Lower lobe of right lung (tissue), 2 donors: ENCODE results near the gene XKR8. TPM values are rescaled to one million over a fixed set of nuclear protein-coding genes. Genes with fewer than 3 reads are reported as not detected.

Experiments
- ATAC-seq, 2 donors: fragments of 200-7000 bp; cut with Tn5 transposase; one replicate each; pipeline ENCODE4 v1.9.1; 2020 to 2022; ENCODE audit warnings: mild to moderate bottlenecking in 2 of 2, moderate library complexity in 2 of 2
- DNase-seq: peaks from one replicate; pipeline ENCODE4 v3.0.0-alpha.2; 2020
- H3K27ac ChIP-seq: fragments of 200-600 bp; one replicate; pipeline ENCODE4 v1.8.0; 2022
- H3K27me3 ChIP-seq: fragments of 200-600 bp; one replicate; pipeline ENCODE4 v1.8.0; 2022; ENCODE audit warnings: low read depth
- H3K36me3 ChIP-seq: fragments of 200-600 bp; one replicate; pipeline ENCODE4 v1.8.0; 2022; ENCODE audit warnings: mild to moderate bottlenecking
- H3K4me1 ChIP-seq: fragments of 200-600 bp; one replicate; pipeline ENCODE4 v1.8.0; 2022
- H3K4me3 ChIP-seq: fragments of 200-600 bp; one replicate; pipeline ENCODE4 v1.8.0; 2022; ENCODE audit warnings: mild to moderate bottlenecking
- H3K9me3 ChIP-seq: fragments of 200-600 bp; one replicate; pipeline ENCODE4 v1.8.0; 2022
- CTCF ChIP-seq: fragments of 200-600 bp; IDR thresholded peaks from one replicate; pipeline ENCODE4 v1.8.0; 2022; ENCODE audit warnings: antibody characterized with exemption, mild to moderate bottlenecking
- intact Hi-C: fragments of 100-400 bp; cut with DNase I; formaldehyde crosslinking; loops from one replicate; pipeline ENCODE4 v1.11.0; 2022
- total RNA-seq: library from RNA; stranded (reverse); fragmentation: NEBNext Ultra II Directional; extraction: Animal tissue kit (Norgen Biotek cat#: 25700); gene quantifications from one replicate; pipeline ENCODE4 v1.2.1, GENCODE V29; 2021
- donor health status: DM: no; HTN: yes; CAD: no; lungs with severe emphysema.

The XKR8 gene
- total RNA-seq, 1 donor from 2014 or later = 12.8 TPM

DNA sequence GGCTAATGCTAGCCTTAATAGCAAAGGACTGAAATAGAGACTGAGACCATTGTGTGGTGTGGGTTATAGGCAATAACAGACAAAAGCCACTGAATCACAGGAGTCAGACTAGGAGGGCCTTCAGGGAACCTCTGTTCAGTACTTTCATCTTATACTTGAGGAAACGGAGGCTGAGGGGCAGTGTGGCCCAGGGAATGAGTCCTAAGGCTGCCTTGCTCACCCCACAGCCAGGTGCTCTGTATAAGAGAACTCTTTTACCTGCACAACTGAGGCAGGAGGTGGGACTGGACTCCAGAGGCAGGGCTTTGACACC, 22.3 kb upstream of the XKR8 start:
- ATAC-seq (no peak), DNase-seq (no peak)
- Histone ChIP-seq H3K27me3 (peaks cover 9% of the 10 kb centered on the region), H3K9me3 (no peaks in the 10 kb centered on the region), H3K4me1 (peaks cover 29% of the 10 kb centered on the region), H3K4me3 (no peak overlapping the region), H3K36me3 (no peaks in the 10 kb centered on the region), H3K27ac (no peak overlapping the region)
- TF ChIP-seq CTCF = no peak
- intact Hi-C loops = no loop called here

- intact Hi-C loops = no loop called here
Observed at GRCh38 chr1:27938488-27938887, 21.3 kb upstream of the XKR8 start.

GRCh38 chr1:27940297-27940696, 19.5 kb upstream of the XKR8 start:
- peak; percentile 39 to 44 for ATAC-seq
- no peaks in the 10 kb centered on the region for H3K36me3 ChIP-seq
- H3K27ac ChIP-seq = no peak overlapping the region
- no peak overlapping the region for H3K4me3 ChIP-seq
- intact Hi-C loops = no loop called here
- peaks cover 28% of the 10 kb centered on the region for H3K4me1 ChIP-seq
- no peaks in the 10 kb centered on the region for H3K9me3 ChIP-seq
- peaks cover under 1% of the 10 kb centered on the region for H3K27me3 ChIP-seq
- DNase-seq = peak; percentile 74
- peak; percentile 45 for TF ChIP-seq CTCF

More at GRCh38 chr1:27938488-27938887, 21.3 kb upstream of the XKR8 start:
- no peak for ATAC-seq
- no peak overlapping the region for H3K27ac ChIP-seq
- no peaks in the 10 kb centered on the region for H3K36me3 ChIP-seq
- no peaks in the 10 kb centered on the region for H3K9me3 ChIP-seq
- H3K4me3 ChIP-seq = no peak overlapping the region
- peaks cover 37% of the 10 kb centered on the region for H3K4me1 ChIP-seq
- TF ChIP-seq CTCF = no peak
- no peak for DNase-seq
- peaks cover 9% of the 10 kb centered on the region for H3K27me3 ChIP-seq

GRCh38 chr1:27940870-27941560, 18.8 kb upstream of the XKR8 start:
- ATAC-seq = no peak
- TF ChIP-seq CTCF = no peak

DNA sequence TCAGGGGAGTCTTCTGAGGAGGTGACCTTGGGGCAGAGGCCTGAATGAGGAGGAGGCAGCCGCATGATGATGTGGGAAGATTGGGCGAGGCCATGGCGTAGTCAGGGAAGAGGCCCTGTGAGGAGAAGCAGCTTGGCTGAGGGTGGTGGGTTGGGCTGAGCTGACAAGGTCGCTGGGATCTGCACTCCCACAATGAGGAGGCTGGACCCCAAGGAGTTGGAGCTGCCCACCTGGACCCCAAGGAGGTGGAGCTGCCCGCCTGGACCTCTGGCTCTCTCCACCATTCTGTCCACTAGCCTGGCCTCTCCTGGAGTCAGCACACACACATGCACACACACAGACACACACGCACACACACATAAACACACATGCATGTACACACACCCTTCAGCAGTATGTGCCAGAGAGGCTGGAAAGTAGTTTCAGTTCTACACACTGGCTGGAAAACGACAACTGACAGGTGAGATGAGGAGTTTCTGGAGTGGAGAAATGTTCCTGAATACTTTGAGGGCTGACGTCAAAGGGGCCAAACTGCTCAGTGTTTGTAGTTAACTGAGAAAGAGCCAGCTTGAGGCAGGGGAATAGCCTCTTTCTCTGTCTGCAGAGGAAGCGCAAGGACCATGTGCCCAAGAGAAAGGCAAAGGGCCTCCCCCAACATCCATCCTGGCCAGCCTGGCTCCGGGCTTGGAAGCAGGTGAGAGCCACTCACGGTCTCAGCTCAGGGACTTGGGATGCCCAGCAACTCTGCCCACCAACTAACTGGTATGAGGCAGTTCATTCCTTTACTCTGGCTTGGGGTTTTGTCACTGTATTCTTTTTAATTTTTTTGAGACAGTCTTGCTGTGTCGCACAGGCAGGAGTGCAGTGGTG, 17.9 kb upstream of the XKR8 start:
- Histone ChIP-seq H3K4me3 (no peak overlapping the region), H3K27ac (peak overlapping the region; percentile 71), H3K4me1 (peaks cover 28% of the 10 kb centered on the region), H3K36me3 (no peaks in the 10 kb centered on the region), H3K9me3 (no peaks in the 10 kb centered on the region), H3K27me3 (no peaks in the 10 kb centered on the region)
- intact Hi-C loops = no loop called here
- ATAC-seq = peak; percentile 30 to 61
- no peak for DNase-seq
- TF ChIP-seq CTCF = no peak

More at GRCh38 chr1:27940870-27941560, 18.8 kb upstream of the XKR8 start:
- Histone ChIP-seq H3K36me3 (no peaks in the 10 kb centered on the region), H3K4me3 (no peak overlapping the region), H3K27ac (no peak overlapping the region), H3K9me3 (no peaks in the 10 kb centered on the region), H3K4me1 (peaks cover 28% of the 10 kb centered on the region), H3K27me3 (no peaks in the 10 kb centered on the region)
- no peak for DNase-seq
- intact Hi-C loops = no loop called here
